Measurements from ENCODE around the gene KRTAP20-2. TPM values are rescaled to one million over a fixed set of nuclear protein-coding genes. Genes with fewer than 3 reads are reported as not detected.

KRTAP20-2 gene
- not detected in 3 replicates for polyA plus RNA-seq
- polyA plus RNA-seq (2011; ENCODE audit: low read depth), result not detected
- polyA plus RNA-seq (2011; cell fraction: cytosol; rRNA removed), result not detected in 2 replicates
- not detected in 2 replicates for polyA plus RNA-seq (2011; cell fraction: nucleus; rRNA removed)
- polyA plus RNA-seq (2012; ENCODE audit: low replicate concordance), result not detected in 2 replicates
- not detected in 3 replicates for polyA minus RNA-seq
- not detected for polyA minus RNA-seq (2011; cell fraction: cytosol; rRNA and poly(A)+ RNA removed)
- polyA minus RNA-seq (2011; cell fraction: nucleus; rRNA and poly(A)+ RNA removed), result not detected in 2 replicates

GRCh38 chr21:30634906-30635305 is at the start of gene KRTAP20-2:
KRTAP20-2 (plus strand) TSS chr21:30635206; CDS start chr21:30635264, 58 bp downstream.
- no peaks in the 10 kb centered on the region for H3K79me2 ChIP-seq (ENCODE audit: control insufficient read depth, insufficient read depth, low read length)
- no peak for DNase-seq (ENCODE audit: low read depth, low spot score)
- H3K9ac ChIP-seq (ENCODE audit: control insufficient read depth, extremely low read depth, insufficient read depth, low read length), result no peak within 1 kb of the TSS
- H2AFZ ChIP-seq (ENCODE audit: control insufficient read depth, low read length), result no peak within 1 kb of the TSS
- dilution Hi-C loops (cut with MboI; ENCODE audit: extremely low pct_ligation_motif_present, low sequenced_read_pairs), result no loop called here
- FAIRE-seq, result no peak
- H3K27me3 ChIP-seq (ENCODE audit: control insufficient read depth, extremely low read depth, insufficient read depth, low read length), result no peaks in the 10 kb centered on the region
- H3K9me3 ChIP-seq (ENCODE audit: control insufficient read depth, low read depth, low read length), result no peaks in the 10 kb centered on the region
- no peak within 1 kb of the TSS for H3K27ac ChIP-seq (ENCODE audit: control insufficient read depth, insufficient read depth, low read length)
- H4K20me1 ChIP-seq (ENCODE audit: control insufficient read depth, extremely low read depth, insufficient read depth, low read length), result no peaks in the 10 kb centered on the region
- H3K4me1 ChIP-seq (ENCODE audit: control insufficient read depth, extremely low read depth, insufficient read depth, low read length), result no peaks in the 10 kb centered on the region
- TF ChIP-seq CTCF (optimal IDR thresholded peaks at IDR 0.05 in 1 of 3, IDR thresholded peaks at IDR 0.05 in 1 of 3, conservative IDR thresholded peaks at IDR 0.05 in 1 of 3; ENCODE audit: extremely low read depth in 1 of 3, insufficient read depth in 2 of 3, low read length in 3 of 3) (no peak), EZH2 (IDR thresholded peaks at IDR 0.05; ENCODE audit: low read length) (no peak)
- H3K4me3 ChIP-seq (ENCODE audit: control insufficient read depth in 2 of 3, extremely low read depth in 1 of 3, insufficient read depth in 2 of 3, low read depth in 1 of 3, low read length in 3 of 3), result no peak within 1 kb of the TSS
- no peak within 1 kb of the TSS for H3K4me2 ChIP-seq (ENCODE audit: control insufficient read depth, extremely low read depth, insufficient read depth, low read depth, low read length)
- no peaks in the 10 kb centered on the region for H3K9me1 ChIP-seq (ENCODE audit: control insufficient read depth, extremely low read depth, insufficient read depth, low read length)
- no peaks in the 10 kb centered on the region for H3K36me3 ChIP-seq (ENCODE audit: control insufficient read depth in 2 of 2, extremely low read depth in 1 of 2, insufficient read depth in 2 of 2, low read length in 2 of 2)

- Histone ChIP-seq H3K4me3 (ENCODE audit: control insufficient read depth in 2 of 3, extremely low read depth in 1 of 3, insufficient read depth in 2 of 3, low read depth in 1 of 3, low read length in 3 of 3) (no peak within 1 kb of the TSS), H3K4me2 (ENCODE audit: control insufficient read depth, extremely low read depth, insufficient read depth, low read depth, low read length) (no peak within 1 kb of the TSS), H3K27ac (ENCODE audit: control insufficient read depth, insufficient read depth, low read length) (no peak within 1 kb of the TSS), H3K79me2 (ENCODE audit: control insufficient read depth, insufficient read depth, low read length) (no peaks in the 10 kb centered on the region), H3K9ac (ENCODE audit: control insufficient read depth, extremely low read depth, insufficient read depth, low read length) (no peak within 1 kb of the TSS), H3K9me1 (ENCODE audit: control insufficient read depth, extremely low read depth, insufficient read depth, low read length) (no peaks in the 10 kb centered on the region), H3K9me3 (ENCODE audit: control insufficient read depth, low read depth, low read length) (no peaks in the 10 kb centered on the region), H3K36me3 (ENCODE audit: control insufficient read depth in 2 of 2, extremely low read depth in 1 of 2, insufficient read depth in 2 of 2, low read length in 2 of 2) (no peaks in the 10 kb centered on the region), H2AFZ (ENCODE audit: control insufficient read depth, low read length) (no peak within 1 kb of the TSS), H4K20me1 (ENCODE audit: control insufficient read depth, extremely low read depth, insufficient read depth, low read length) (no peaks in the 10 kb centered on the region), H3K4me1 (ENCODE audit: control insufficient read depth, extremely low read depth, insufficient read depth, low read length) (no peaks in the 10 kb centered on the region), H3K27me3 (ENCODE audit: control insufficient read depth, extremely low read depth, insufficient read depth, low read length) (no peaks in the 10 kb centered on the region)
- DNase-seq (ENCODE audit: low read depth, low spot score) (no peak), FAIRE-seq (no peak)
- dilution Hi-C loops (cut with MboI; ENCODE audit: extremely low pct_ligation_motif_present, low sequenced_read_pairs), result no loop called here
- TF ChIP-seq EZH2 (IDR thresholded peaks at IDR 0.05; ENCODE audit: low read length), result no peak
- TF ChIP-seq CTCF (optimal IDR thresholded peaks at IDR 0.05 in 1 of 3, IDR thresholded peaks at IDR 0.05 in 1 of 3, conservative IDR thresholded peaks at IDR 0.05 in 1 of 3; ENCODE audit: extremely low read depth in 1 of 3, insufficient read depth in 2 of 3, low read length in 3 of 3), result no peak
Measured at GRCh38 chr21:30590297-30590696, 44.7 kb upstream of the KRTAP20-2 start, which contains the start of gene KRTAP22-2. KRTAP22-2 (minus strand) TSS chr21:30590397.
